ENCODE results near the gene CCNT2.

DNA sequence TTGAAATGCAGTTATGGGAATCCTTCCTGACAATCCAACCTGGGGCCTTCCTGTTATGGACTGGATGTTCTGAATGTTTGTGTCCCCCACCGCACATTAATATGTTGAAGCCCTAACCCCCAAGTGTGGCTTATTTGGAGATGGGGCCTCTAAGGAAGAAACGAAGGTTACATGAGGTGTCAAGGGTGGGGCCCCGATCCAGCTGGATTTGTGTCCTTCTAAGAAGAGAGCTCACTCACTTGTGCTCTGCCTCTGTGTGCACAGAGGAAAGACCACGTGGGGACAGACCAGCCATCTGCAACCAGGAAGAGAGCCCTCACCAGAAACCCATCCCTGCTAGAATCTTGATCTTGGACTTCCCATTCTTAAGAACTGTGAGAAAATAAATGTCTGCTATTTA, 84.2 kb downstream of the CCNT2 start:
- TF ChIP-seq POLR2AphosphoS5 (IDR thresholded peaks at IDR 0.05; ENCODE audit: low read depth, low read length) (no peak), TCF12 (IDR thresholded peaks at IDR 0.05) (no peak), EP300 (IDR thresholded peaks at IDR 0.05; ENCODE audit: borderline replicate concordance in 1 of 2, low read depth in 1 of 2, low read length in 1 of 2) (no peak), RAD21 (IDR thresholded peaks at IDR 0.05; ENCODE audit: low read length) (no peak), CHD2 (IDR thresholded peaks at IDR 0.05; ENCODE audit: low read length, partially characterized antibody) (no peak)
- TF ChIP-seq, protein P1, sequence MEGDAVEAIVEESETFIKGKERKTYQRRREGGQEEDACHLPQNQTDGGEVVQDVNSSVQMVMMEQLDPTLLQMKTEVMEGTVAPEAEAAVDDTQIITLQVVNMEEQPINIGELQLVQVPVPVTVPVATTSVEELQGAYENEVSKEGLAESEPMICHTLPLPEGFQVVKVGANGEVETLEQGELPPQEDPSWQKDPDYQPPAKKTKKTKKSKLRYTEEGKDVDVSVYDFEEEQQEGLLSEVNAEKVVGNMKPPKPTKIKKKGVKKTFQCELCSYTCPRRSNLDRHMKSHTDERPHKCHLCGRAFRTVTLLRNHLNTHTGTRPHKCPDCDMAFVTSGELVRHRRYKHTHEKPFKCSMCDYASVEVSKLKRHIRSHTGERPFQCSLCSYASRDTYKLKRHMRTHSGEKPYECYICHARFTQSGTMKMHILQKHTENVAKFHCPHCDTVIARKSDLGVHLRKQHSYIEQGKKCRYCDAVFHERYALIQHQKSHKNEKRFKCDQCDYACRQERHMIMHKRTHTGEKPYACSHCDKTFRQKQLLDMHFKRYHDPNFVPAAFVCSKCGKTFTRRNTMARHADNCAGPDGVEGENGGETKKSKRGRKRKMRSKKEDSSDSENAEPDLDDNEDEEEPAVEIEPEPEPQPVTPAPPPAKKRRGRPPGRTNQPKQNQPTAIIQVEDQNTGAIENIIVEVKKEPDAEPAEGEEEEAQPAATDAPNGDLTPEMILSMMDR (IDR thresholded peaks at IDR 0.05): no peak
